Stomach (tissue), 4 donors: Measurements from ENCODE around the gene FPR1.

Experiments
- CTCF ChIP-seq, 7 experiments: fragments of 450-650 bp in 4 of 7; fragments of 200-600 bp in 3 of 7; sonication (generic) in 3 of 7; IDR thresholded peaks; one replicate each; pipeline ENCODE4 v1.5.1; 2016 to 2019; ENCODE audit warnings: antibody characterized with exemption in 7 of 7, control low read depth in 2 of 7, mild to moderate bottlenecking in 1 of 7
- POLR2A ChIP-seq, 4 donors: fragments of 450-650 bp; IDR thresholded peaks; one replicate each; pipeline ENCODE4 v1.6.1; 2016; ENCODE audit warnings: antibody characterized with exemption in 4 of 4, control low read depth in 2 of 4, mild to moderate bottlenecking in 1 of 4, moderate library complexity in 1 of 4

GRCh38 chr19:51743405-51743804, 8.3 kb downstream of the FPR1 start:
- no peak for TF ChIP-seq POLR2A (IDR thresholded peaks at IDR 0.05)
- TF ChIP-seq CTCF (IDR thresholded peaks at IDR 0.05) = no peak
